Measurements from ENCODE around the gene RAB1B. TPM values are rescaled to one million over a fixed set of nuclear protein-coding genes. Genes with fewer than 3 reads are reported as not detected.

Gene RAB1B
- total RNA-seq, 6 donors from 2014 or later, result 34.6 to 173 (median 122) TPM

DNA sequence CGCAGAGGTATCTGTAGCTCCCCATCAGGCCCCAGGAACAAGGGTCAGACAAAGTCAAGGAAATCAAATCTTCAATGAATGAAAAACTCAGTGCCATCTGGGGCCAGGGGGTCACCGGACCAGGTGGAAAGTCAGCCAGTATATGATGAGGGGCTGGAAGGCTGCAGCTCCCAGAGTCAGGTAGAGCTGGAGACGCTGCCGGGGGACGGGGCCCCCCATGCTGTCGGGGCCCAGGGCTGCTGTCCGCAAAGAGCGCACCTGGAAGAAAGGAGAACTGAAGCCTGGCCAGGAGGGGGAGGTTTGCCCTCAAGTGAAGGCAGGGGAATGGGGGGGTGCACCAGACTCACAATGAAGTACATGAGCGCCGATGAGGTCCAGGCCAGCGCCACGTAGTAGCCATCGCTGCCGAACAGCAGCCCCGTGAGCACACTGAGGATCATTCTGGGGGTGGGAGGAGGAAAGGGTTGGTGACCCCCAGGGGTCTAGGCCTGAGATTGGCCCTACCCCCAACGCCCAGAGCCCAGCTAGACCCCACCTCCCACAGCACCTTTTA lies 16.2 kb downstream of the RAB1B start:
- 88 to 96% methylated on average over 16 of the region's 16 CpGs for WGBS, 2 donors
- peak in 1 of 2 donors; percentile 59 for DNase-seq

DNA sequence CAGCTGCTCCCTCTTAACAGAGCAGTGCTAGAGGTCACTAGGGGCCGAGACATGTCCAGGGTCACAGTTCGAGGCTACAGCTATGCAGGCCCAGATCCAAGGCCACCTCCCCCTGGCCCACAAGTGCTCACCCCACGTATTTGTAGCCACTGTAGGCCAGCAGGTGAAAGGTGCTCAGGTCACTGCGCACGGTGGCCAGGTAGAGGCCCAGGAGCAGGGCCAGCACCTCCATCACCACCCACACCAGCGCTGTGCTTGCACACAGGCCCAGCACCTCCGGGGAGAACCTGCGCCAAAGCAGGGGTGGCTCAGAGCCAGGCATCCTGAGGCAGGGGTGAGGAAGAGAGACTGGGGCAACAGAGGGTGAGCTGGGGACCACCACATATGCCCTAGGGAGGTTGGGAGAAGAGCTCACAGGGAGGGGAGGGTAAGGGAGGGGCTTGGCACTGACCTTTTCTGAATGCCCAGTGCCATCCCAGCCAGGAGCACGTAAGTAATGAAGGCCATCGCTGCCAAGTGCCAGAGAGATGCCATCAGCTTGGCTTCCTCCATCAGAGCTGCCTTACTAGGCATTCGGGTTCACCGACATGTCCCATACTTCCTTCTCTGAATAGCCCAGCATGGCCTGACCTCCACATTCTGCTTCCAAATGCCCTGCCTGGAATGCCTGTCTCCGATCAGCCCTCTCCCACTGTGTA lies 17.0 kb downstream of the RAB1B start:
- no peak for ATAC-seq (ENCODE audit: low FRiP score in 2 of 2)
- H3K4me3 ChIP-seq, result no peak overlapping the region
- H3K36me3 ChIP-seq, result peaks cover 0 to 26% (median 9%) of the 10 kb centered on the region in 4 donors
- H3K9me3 ChIP-seq, result no peaks in the 10 kb centered on the region
- no peak overlapping the region for H3K27ac ChIP-seq
- peaks cover 23 to 41% (median 29%) of the 10 kb centered on the region in 4 donors for H3K4me1 ChIP-seq
- TF ChIP-seq POLR2AphosphoS5 (IDR thresholded peaks at IDR 0.05), result no peak
- no peak for TF ChIP-seq EP300 (IDR thresholded peaks at IDR 0.05)
- TF ChIP-seq, protein P1, sequence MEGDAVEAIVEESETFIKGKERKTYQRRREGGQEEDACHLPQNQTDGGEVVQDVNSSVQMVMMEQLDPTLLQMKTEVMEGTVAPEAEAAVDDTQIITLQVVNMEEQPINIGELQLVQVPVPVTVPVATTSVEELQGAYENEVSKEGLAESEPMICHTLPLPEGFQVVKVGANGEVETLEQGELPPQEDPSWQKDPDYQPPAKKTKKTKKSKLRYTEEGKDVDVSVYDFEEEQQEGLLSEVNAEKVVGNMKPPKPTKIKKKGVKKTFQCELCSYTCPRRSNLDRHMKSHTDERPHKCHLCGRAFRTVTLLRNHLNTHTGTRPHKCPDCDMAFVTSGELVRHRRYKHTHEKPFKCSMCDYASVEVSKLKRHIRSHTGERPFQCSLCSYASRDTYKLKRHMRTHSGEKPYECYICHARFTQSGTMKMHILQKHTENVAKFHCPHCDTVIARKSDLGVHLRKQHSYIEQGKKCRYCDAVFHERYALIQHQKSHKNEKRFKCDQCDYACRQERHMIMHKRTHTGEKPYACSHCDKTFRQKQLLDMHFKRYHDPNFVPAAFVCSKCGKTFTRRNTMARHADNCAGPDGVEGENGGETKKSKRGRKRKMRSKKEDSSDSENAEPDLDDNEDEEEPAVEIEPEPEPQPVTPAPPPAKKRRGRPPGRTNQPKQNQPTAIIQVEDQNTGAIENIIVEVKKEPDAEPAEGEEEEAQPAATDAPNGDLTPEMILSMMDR (IDR thresholded peaks at IDR 0.05), result no peak
- TF ChIP-seq POLR2A (IDR thresholded peaks at IDR 0.05), result no peak
- no peaks in the 10 kb centered on the region for H3K27me3 ChIP-seq
- 92 to 94% methylated on average over 10 of the region's 13 CpGs for WGBS, 2 donors
- no peak for DNase-seq

More for the DNA sequence above, 16.2 kb downstream of the RAB1B start:
- ATAC-seq (ENCODE audit: low FRiP score in 2 of 2), result no peak
- H3K36me3 ChIP-seq, result peaks cover 0 to 26% (median 9%) of the 10 kb centered on the region in 4 donors
- TF ChIP-seq POLR2AphosphoS5 (IDR thresholded peaks at IDR 0.05), result no peak
- peaks cover 19 to 34% (median 24%) of the 10 kb centered on the region in 4 donors for H3K4me1 ChIP-seq
- no peak overlapping the region for H3K4me3 ChIP-seq
- no peaks in the 10 kb centered on the region for H3K9me3 ChIP-seq
- H3K27ac ChIP-seq, result no peak overlapping the region
- H3K27me3 ChIP-seq, result no peaks in the 10 kb centered on the region

DNA sequence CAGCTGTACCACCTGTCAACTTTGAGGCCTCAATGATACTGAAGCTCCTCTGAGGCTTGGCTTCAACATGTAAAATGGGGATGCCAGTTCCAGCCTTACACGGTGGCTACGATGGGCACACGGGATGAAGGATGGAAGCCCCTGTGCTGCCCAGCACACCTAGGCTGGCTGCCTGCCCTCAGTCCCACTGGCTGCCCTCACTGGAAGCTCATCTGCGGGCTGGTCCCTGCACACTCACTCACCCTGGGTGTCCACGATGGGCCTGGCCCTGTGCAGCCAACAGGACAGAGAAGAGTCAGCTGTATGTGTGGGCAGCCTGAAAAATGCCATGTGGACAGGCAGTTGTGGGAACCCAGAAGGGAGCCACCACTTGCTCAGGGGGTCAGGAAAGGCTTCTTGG lies 18.3 kb downstream of the RAB1B start:
- H3K27me3 ChIP-seq, result peaks cover 0 to 2% (median under 1%) of the 10 kb centered on the region in 4 donors
- 80% methylated on average over 5 of the region's 5 CpGs; no CpG with 5 or more reads in 1 of the 2 donors for WGBS, 2 donors
- DNase-seq (no peak), ATAC-seq (ENCODE audit: low FRiP score in 2 of 2) (no peak)
- no peak overlapping the region for H3K27ac ChIP-seq
- no peaks in the 10 kb centered on the region for H3K9me3 ChIP-seq
- peaks cover 0 to 26% (median 9%) of the 10 kb centered on the region in 4 donors for H3K36me3 ChIP-seq
- H3K4me3 ChIP-seq, result no peak overlapping the region
- TF ChIP-seq POLR2AphosphoS5 (IDR thresholded peaks at IDR 0.05) (no peak), POLR2A (IDR thresholded peaks at IDR 0.05) (no peak), EP300 (IDR thresholded peaks at IDR 0.05) (no peak)
- TF ChIP-seq, protein P1 (IDR thresholded peaks at IDR 0.05), result no peak
- peaks cover 23 to 47% (median 29%) of the 10 kb centered on the region in 4 donors for H3K4me1 ChIP-seq

DNA sequence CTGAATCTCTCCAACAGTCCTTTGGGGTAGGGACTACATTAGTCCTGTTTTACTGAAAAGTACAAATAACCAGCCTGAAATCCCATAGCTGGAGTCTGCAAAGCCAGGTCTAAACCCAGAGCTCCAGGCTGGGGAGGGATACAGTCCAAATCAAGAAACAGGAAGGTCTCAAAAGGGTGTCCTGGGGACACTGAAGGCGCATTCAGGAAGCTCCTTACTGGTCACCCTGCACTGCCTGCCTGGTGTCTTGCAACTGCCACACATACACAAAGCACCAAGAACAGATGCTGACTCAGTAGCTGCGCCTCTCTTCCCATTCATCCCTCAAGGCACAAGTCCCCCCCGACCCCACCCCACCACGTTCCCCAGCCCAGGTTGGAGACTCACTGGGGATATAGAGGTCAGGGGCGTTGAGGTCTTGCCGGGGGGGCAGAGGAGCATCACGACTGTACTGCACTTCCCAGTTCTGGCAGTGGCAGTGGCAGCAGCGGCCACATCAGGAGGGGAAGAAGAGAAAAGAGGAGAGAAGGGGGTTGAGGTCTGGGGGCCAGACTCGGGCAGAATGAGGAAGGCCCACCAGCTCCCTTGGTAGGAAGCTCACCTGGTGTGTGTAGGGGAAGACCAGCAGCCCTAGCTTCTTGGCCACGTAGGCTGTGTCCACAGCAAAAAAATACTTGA lies 18.9 kb downstream of the RAB1B start:
- H3K36me3 ChIP-seq, result peaks cover 0 to 26% (median 9%) of the 10 kb centered on the region in 4 donors
- ATAC-seq (ENCODE audit: low FRiP score in 2 of 2), result no peak
- H3K9me3 ChIP-seq, result no peaks in the 10 kb centered on the region
- DNase-seq, result no peak
- WGBS, 2 donors, result 64 to 71% methylated on average over 7 to 10 of the region's 10 CpGs
- peaks cover 0 to 8% (median 6%) of the 10 kb centered on the region in 4 donors for H3K27me3 ChIP-seq
- H3K4me1 ChIP-seq, result peaks cover 26 to 49% (median 31%) of the 10 kb centered on the region in 4 donors
- peak overlapping the region in 1 of 4 donors; percentile 75 for H3K4me3 ChIP-seq
- H3K27ac ChIP-seq, result no peak overlapping the region
- TF ChIP-seq POLR2AphosphoS5 (IDR thresholded peaks at IDR 0.05) (no peak), EP300 (IDR thresholded peaks at IDR 0.05) (no peak), POLR2A (IDR thresholded peaks at IDR 0.05) (no peak)
- TF ChIP-seq, protein P1 (IDR thresholded peaks at IDR 0.05), result no peak
